Measurements from ENCODE around the gene SPRR1B. TPM values are rescaled to one million over a fixed set of nuclear protein-coding genes. Genes with fewer than 3 reads are reported as not detected.
"Not testable (repeated sequence)": the region's sequence is repeated elsewhere in the genome, so short reads cannot be mapped to it uniquely, and the experiment has no call there.

The SPRR1B gene
- total RNA-seq, 3 donors from 2014 or later: not detected

- TF ChIP-seq CTCF (IDR thresholded peaks at IDR 0.05) (no peak), POLR2AphosphoS5 (IDR thresholded peaks at IDR 0.05) (no peak), POLR2A (IDR thresholded peaks at IDR 0.05) (no peak)
- Histone ChIP-seq H3K4me1 (no peaks in the 10 kb centered on the region), H3K4me3 (no peak overlapping the region), H3K9me3 (no peaks in the 10 kb centered on the region), H3K36me3 (no peaks in the 10 kb centered on the region), H3K27ac (no peak overlapping the region), H3K27me3 (no peaks in the 10 kb centered on the region)
- intact Hi-C loops (cut with DNase I; ENCODE audit: low total_unique reads): no loop called here
- no peak for DNase-seq (ENCODE audit: low spot score in 2 of 2)
Observed at GRCh38 chr1:153035211-153035610, 4.2 kb downstream of the SPRR1B start.

- no peaks in the 10 kb centered on the region for H3K36me3 ChIP-seq
- DNase-seq (ENCODE audit: low spot score in 2 of 2): no peak
- H3K27me3 ChIP-seq: no peaks in the 10 kb centered on the region
- H3K27ac ChIP-seq: no peak within 1 kb of the TSS
- intact Hi-C loops (cut with DNase I; ENCODE audit: low total_unique reads): no loop called here
- TF ChIP-seq POLR2AphosphoS5 (IDR thresholded peaks at IDR 0.05) (no peak), POLR2A (IDR thresholded peaks at IDR 0.05) (no peak), CTCF (IDR thresholded peaks at IDR 0.05) (no peak)
- H3K4me1 ChIP-seq: no peaks in the 10 kb centered on the region
- H3K9me3 ChIP-seq: no peaks in the 10 kb centered on the region
- H3K4me3 ChIP-seq: no peak within 1 kb of the TSS
Observed at GRCh38 chr1:153040950-153041631, 10.1 kb downstream of the SPRR1B start, which contains the start of gene SPRR2D. Gene SPRR2D, minus strand, starts transcription at chr1:153041120. Its CDS starts 774 bp downstream, at chr1:153040346.

DNA sequence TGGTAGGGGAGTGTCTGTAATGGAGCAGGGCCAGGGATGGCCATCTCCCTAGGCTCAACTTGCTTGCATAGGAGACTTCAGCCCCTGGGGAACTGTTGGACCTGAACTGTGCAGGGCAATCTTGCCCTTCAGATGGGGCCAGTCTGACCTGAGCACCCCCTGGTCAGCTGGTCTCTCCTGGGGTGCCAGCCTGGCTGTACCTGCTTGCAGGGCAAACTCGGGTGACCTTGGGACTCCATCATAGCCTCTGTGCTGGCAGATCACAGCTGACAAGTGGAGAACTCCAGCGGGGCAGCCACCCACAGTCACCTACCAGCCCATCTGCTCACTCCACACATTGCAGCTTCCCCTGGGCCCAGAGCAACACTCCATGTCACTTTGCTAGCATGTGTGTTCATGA is 18.2 kb downstream of the SPRR1B start:
- Histone ChIP-seq H3K27ac (no peak overlapping the region), H3K9me3 (no peaks in the 10 kb centered on the region), H3K4me3 (no peak overlapping the region), H3K27me3 (no peaks in the 10 kb centered on the region), H3K36me3 (no peaks in the 10 kb centered on the region), H3K4me1 (no peaks in the 10 kb centered on the region)
- DNase-seq (ENCODE audit: low spot score in 2 of 2): no peak
- no peak for TF ChIP-seq CTCF (IDR thresholded peaks at IDR 0.05)
- intact Hi-C loops (cut with DNase I; ENCODE audit: low total_unique reads): no loop called here

- not testable (repeated sequence) for DNase-seq (ENCODE audit: low spot score in 2 of 2)
Observed at GRCh38 chr1:153056111-153056510, 25.1 kb downstream of the SPRR1B start.

DNA sequence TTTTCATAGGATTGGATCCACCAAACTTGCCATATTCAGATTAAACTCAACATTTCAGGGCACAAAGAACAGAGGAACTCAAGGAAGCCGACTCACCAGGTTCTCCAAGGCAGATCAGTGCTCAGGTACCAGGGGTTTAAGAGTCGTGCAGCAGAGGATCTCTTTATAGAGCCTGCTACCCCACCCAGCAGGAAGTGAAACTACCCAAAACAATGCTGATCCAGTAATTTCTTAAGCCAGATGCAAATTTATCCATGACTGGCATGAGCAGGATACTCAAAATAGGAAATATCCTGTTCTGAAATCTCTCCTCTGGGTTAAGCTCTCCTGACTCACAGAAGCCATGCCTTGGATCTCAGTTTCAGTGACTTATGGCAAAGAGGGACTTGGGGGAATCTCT is 26.4 kb downstream of the SPRR1B start, which contains the start of gene SPRR2A:
SPRR2A (minus strand) TSS at position 138 of the 400 bp plus-strand sequence. CDS start 777 bp downstream, outside the sequence.
- Histone ChIP-seq H3K27me3 (peaks cover 0 to 3% of the 10 kb centered on the region in 2 donors), H3K36me3 (no peaks in the 10 kb centered on the region), H3K4me1 (no peaks in the 10 kb centered on the region), H3K9me3 (no peaks in the 10 kb centered on the region), H3K27ac (no peak within 1 kb of the TSS), H3K4me3 (no peak within 1 kb of the TSS)
- intact Hi-C loops (cut with DNase I; ENCODE audit: low total_unique reads): no loop called here
- no peak for TF ChIP-seq POLR2A (IDR thresholded peaks at IDR 0.05)
- no peak for TF ChIP-seq CTCF (IDR thresholded peaks at IDR 0.05)
- no peak for TF ChIP-seq POLR2AphosphoS5 (IDR thresholded peaks at IDR 0.05)
- no peak for DNase-seq (ENCODE audit: low spot score in 2 of 2)

More at GRCh38 chr1:153056111-153056510, 25.1 kb downstream of the SPRR1B start:
- H3K4me3 ChIP-seq; H3K9me3 ChIP-seq; H3K36me3 ChIP-seq; H3K4me1 ChIP-seq; H3K27me3 ChIP-seq; intact Hi-C loops (cut with DNase I; ENCODE audit: low total_unique reads); H3K27ac ChIP-seq: not testable (repeated sequence)

Measured in breast epithelium (tissue), 4 donors.